Uterus (tissue), 2 donors: Measurements from ENCODE around the gene MEIS2.

ENCODE experiments used
- CTCF ChIP-seq, 4 experiments: fragments of 200-600 bp in 2 of 4; fragments of 450-650 bp in 2 of 4; sonication (generic) in 2 of 4; IDR thresholded peaks; one replicate each; pipeline ENCODE4 v1.5.1; 2016 to 2019; ENCODE audit warnings: antibody characterized with exemption in 4 of 4, mild to moderate bottlenecking in 2 of 4, moderate library complexity in 1 of 4
- POLR2A ChIP-seq, 2 donors: fragments of 450-650 bp; IDR thresholded peaks; one replicate each; pipeline ENCODE4 v1.6.1; 2016; ENCODE audit warnings: antibody characterized with exemption in 2 of 2, mild to moderate bottlenecking in 1 of 2, moderate library complexity in 1 of 2

DNA sequence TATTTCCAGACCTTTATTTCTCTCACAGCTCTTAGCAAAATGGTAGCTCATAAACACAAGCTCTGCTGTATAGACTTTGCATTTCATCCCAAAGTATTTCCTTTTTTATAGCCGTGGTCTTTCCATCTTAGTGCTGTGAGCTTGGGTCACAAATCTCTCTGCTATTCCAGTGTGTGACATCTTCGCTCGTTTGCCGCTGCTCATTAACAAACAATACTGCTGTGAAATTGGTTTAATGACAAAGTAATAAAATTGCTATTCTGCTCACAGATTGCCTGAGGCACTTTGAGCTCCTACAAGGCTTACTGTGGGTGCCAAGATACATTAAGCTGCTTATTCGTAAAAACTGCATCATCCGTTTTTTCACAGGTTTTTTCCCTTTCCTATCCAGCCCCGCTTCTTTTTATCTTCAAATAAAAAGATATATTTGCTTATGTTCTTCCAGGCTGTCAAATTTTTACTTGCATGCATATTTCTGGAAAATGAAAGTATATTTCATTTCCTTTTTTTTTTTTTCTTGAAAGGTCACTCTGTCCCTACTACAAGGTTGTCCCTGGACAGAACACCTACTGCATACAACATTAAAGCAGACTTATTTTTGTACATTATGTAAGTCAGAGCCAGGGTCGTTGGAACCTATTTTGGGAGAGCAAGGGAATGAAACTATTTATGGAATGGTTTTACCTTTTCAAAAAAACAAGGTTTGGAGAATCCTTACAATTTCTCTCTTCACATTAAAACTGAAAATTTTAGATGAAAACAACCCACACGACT is 174.5 kb downstream of the MEIS2 start:
- TF ChIP-seq CTCF (IDR thresholded peaks at IDR 0.05) (no peak), POLR2A (IDR thresholded peaks at IDR 0.05) (no peak)
